Measurements from ENCODE around the gene POFUT2.

The POFUT2 gene

GRCh38 chr21:45254460-45254930 is 33.2 kb downstream of the POFUT2 start:
- Histone ChIP-seq H3K18ac (ENCODE audit: low read length) (no peak overlapping the region), H3K27me3 (ENCODE audit: insufficient read depth, low read length, poor library complexity) (no peaks in the 10 kb centered on the region), H3K27ac (ENCODE audit: low read depth, low read length) (no peak overlapping the region), H3K23ac (ENCODE audit: low read length) (no peak overlapping the region), H3K9ac (ENCODE audit: low read length) (no peak overlapping the region), H3K79me2 (ENCODE audit: control insufficient read depth, insufficient read depth, low read length) (no peaks in the 10 kb centered on the region), H3K79me1 (ENCODE audit: low read length) (no peaks in the 10 kb centered on the region), H2BK15ac (replicated peaks; ENCODE audit: low read depth) (no peak overlapping the region), H2BK120ac (ENCODE audit: low read depth, low read length) (no peak overlapping the region), H2AK5ac (ENCODE audit: low read length) (no peak overlapping the region), H3K36me3 (ENCODE audit: control insufficient read depth, insufficient read depth, low read length) (no peaks in the 10 kb centered on the region), H3K4ac (ENCODE audit: low read depth, low read length) (no peak overlapping the region), H2BK5ac (ENCODE audit: low read length) (no peak overlapping the region), H4K8ac (ENCODE audit: low read depth, low read length) (no peak overlapping the region), H4K5ac (ENCODE audit: low read length) (no peak overlapping the region), H3K4me3 (ENCODE audit: low read length) (no peak overlapping the region), H3K4me1 (ENCODE audit: control insufficient read depth, low read depth, low read length) (no peaks in the 10 kb centered on the region), H3K4me2 (ENCODE audit: low read length) (no peak overlapping the region), H3K56ac (ENCODE audit: low read length) (no peak overlapping the region)
- no peak for DNase-seq
- WGBS (ENCODE audit: extremely low coverage, insufficient coverage, low lambda C conversion rate), result no CpG with 5 or more reads among the region's 17 CpGs

- H3K4me3 ChIP-seq (ENCODE audit: low read length), result no peak overlapping the region
- H3K4ac ChIP-seq (ENCODE audit: low read depth, low read length), result no peak overlapping the region
- H3K23ac ChIP-seq (ENCODE audit: low read length), result no peak overlapping the region
- H3K18ac ChIP-seq (ENCODE audit: low read length), result no peak overlapping the region
- no peak overlapping the region for H2BK15ac ChIP-seq (replicated peaks; ENCODE audit: low read depth)
- no peak overlapping the region for H3K4me2 ChIP-seq (ENCODE audit: low read length)
- no peaks in the 10 kb centered on the region for H3K27me3 ChIP-seq (ENCODE audit: insufficient read depth, low read length, poor library complexity)
- H3K79me1 ChIP-seq (ENCODE audit: low read length), result no peaks in the 10 kb centered on the region
- H3K27ac ChIP-seq (ENCODE audit: low read depth, low read length), result no peak overlapping the region
- H2BK5ac ChIP-seq (ENCODE audit: low read length), result no peak overlapping the region
- no CpG with 5 or more reads among the region's 28 CpGs for WGBS (ENCODE audit: extremely low coverage, insufficient coverage, low lambda C conversion rate)
- no peak overlapping the region for H4K5ac ChIP-seq (ENCODE audit: low read length)
- H3K9ac ChIP-seq (ENCODE audit: low read length), result no peak overlapping the region
- H3K79me2 ChIP-seq (ENCODE audit: control insufficient read depth, insufficient read depth, low read length), result no peaks in the 10 kb centered on the region
- no peaks in the 10 kb centered on the region for H3K36me3 ChIP-seq (ENCODE audit: control insufficient read depth, insufficient read depth, low read length)
- no peak for DNase-seq
- H2BK120ac ChIP-seq (ENCODE audit: low read depth, low read length), result no peak overlapping the region
- H3K56ac ChIP-seq (ENCODE audit: low read length), result no peak overlapping the region
- H3K4me1 ChIP-seq (ENCODE audit: control insufficient read depth, low read depth, low read length), result no peaks in the 10 kb centered on the region
- no peak overlapping the region for H4K8ac ChIP-seq (ENCODE audit: low read depth, low read length)
- H2AK5ac ChIP-seq (ENCODE audit: low read length), result no peak overlapping the region
Measured at GRCh38 chr21:45253633-45254459, 33.8 kb downstream of the POFUT2 start.

GRCh38 chr21:45253180-45253579 is 34.5 kb downstream of the POFUT2 start:
- no peak overlapping the region for H3K9ac ChIP-seq (ENCODE audit: low read length)
- H3K4me3 ChIP-seq (ENCODE audit: low read length), result no peak overlapping the region
- no peak overlapping the region for H2AK5ac ChIP-seq (ENCODE audit: low read length)
- no peak overlapping the region for H3K23ac ChIP-seq (ENCODE audit: low read length)
- H2BK5ac ChIP-seq (ENCODE audit: low read length), result no peak overlapping the region
- no peak overlapping the region for H3K56ac ChIP-seq (ENCODE audit: low read length)
- no peaks in the 10 kb centered on the region for H3K27me3 ChIP-seq (ENCODE audit: insufficient read depth, low read length, poor library complexity)
- no peaks in the 10 kb centered on the region for H3K79me2 ChIP-seq (ENCODE audit: control insufficient read depth, insufficient read depth, low read length)
- no peak overlapping the region for H3K18ac ChIP-seq (ENCODE audit: low read length)
- no CpG with 5 or more reads among the region's 8 CpGs for WGBS (ENCODE audit: extremely low coverage, insufficient coverage, low lambda C conversion rate)
- no peak overlapping the region for H4K8ac ChIP-seq (ENCODE audit: low read depth, low read length)
- H3K27ac ChIP-seq (ENCODE audit: low read depth, low read length), result no peak overlapping the region
- DNase-seq, result peak; percentile 25
- no peak overlapping the region for H2BK120ac ChIP-seq (ENCODE audit: low read depth, low read length)
- no peaks in the 10 kb centered on the region for H3K79me1 ChIP-seq (ENCODE audit: low read length)
- H3K36me3 ChIP-seq (ENCODE audit: control insufficient read depth, insufficient read depth, low read length), result no peaks in the 10 kb centered on the region
- peaks cover 1% of the 10 kb centered on the region for H3K4me1 ChIP-seq (ENCODE audit: control insufficient read depth, low read depth, low read length)
- no peak overlapping the region for H3K4ac ChIP-seq (ENCODE audit: low read depth, low read length)
- H3K4me2 ChIP-seq (ENCODE audit: low read length), result no peak overlapping the region
- H4K5ac ChIP-seq (ENCODE audit: low read length), result no peak overlapping the region
- no peak overlapping the region for H2BK15ac ChIP-seq (replicated peaks; ENCODE audit: low read depth)

- no CpG with 5 or more reads among the region's 13 CpGs for WGBS (ENCODE audit: extremely low coverage, insufficient coverage, low lambda C conversion rate)
- no peak overlapping the region for H4K8ac ChIP-seq (ENCODE audit: low read depth, low read length)
- H3K27ac ChIP-seq (ENCODE audit: low read depth, low read length), result no peak overlapping the region
- no peak overlapping the region for H3K4me3 ChIP-seq (ENCODE audit: low read length)
- H3K23ac ChIP-seq (ENCODE audit: low read length), result no peak overlapping the region
- H2BK5ac ChIP-seq (ENCODE audit: low read length), result no peak overlapping the region
- DNase-seq, result no peak
- no peak overlapping the region for H2BK15ac ChIP-seq (replicated peaks; ENCODE audit: low read depth)
- no peak overlapping the region for H3K56ac ChIP-seq (ENCODE audit: low read length)
- H4K5ac ChIP-seq (ENCODE audit: low read length), result no peak overlapping the region
- H3K36me3 ChIP-seq (ENCODE audit: control insufficient read depth, insufficient read depth, low read length), result no peaks in the 10 kb centered on the region
- H3K79me1 ChIP-seq (ENCODE audit: low read length), result no peaks in the 10 kb centered on the region
- no peak overlapping the region for H3K4me2 ChIP-seq (ENCODE audit: low read length)
- no peaks in the 10 kb centered on the region for H3K27me3 ChIP-seq (ENCODE audit: insufficient read depth, low read length, poor library complexity)
- H3K79me2 ChIP-seq (ENCODE audit: control insufficient read depth, insufficient read depth, low read length), result no peaks in the 10 kb centered on the region
- H2BK120ac ChIP-seq (ENCODE audit: low read depth, low read length), result no peak overlapping the region
- H3K18ac ChIP-seq (ENCODE audit: low read length), result no peak overlapping the region
- H3K4me1 ChIP-seq (ENCODE audit: control insufficient read depth, low read depth, low read length), result peaks cover 1% of the 10 kb centered on the region
- H2AK5ac ChIP-seq (ENCODE audit: low read length), result no peak overlapping the region
- H3K4ac ChIP-seq (ENCODE audit: low read depth, low read length), result no peak overlapping the region
- H3K9ac ChIP-seq (ENCODE audit: low read length), result no peak overlapping the region
Measured at GRCh38 chr21:45252448-45252925, 35.2 kb downstream of the POFUT2 start.

GRCh38 chr21:45251635-45252447 is 35.9 kb downstream of the POFUT2 start:
- Histone ChIP-seq H4K8ac (ENCODE audit: low read depth, low read length) (no peak overlapping the region), H3K18ac (ENCODE audit: low read length) (no peak overlapping the region), H2AK5ac (ENCODE audit: low read length) (no peak overlapping the region), H3K4me1 (ENCODE audit: control insufficient read depth, low read depth, low read length) (peaks cover 1% of the 10 kb centered on the region), H3K56ac (ENCODE audit: low read length) (no peak overlapping the region), H3K4me2 (ENCODE audit: low read length) (no peak overlapping the region), H3K23ac (ENCODE audit: low read length) (no peak overlapping the region), H3K79me2 (ENCODE audit: control insufficient read depth, insufficient read depth, low read length) (no peaks in the 10 kb centered on the region), H3K9ac (ENCODE audit: low read length) (no peak overlapping the region), H2BK15ac (replicated peaks; ENCODE audit: low read depth) (no peak overlapping the region), H2BK5ac (ENCODE audit: low read length) (no peak overlapping the region), H3K27ac (ENCODE audit: low read depth, low read length) (no peak overlapping the region), H3K4ac (ENCODE audit: low read depth, low read length) (no peak overlapping the region), H3K4me3 (ENCODE audit: low read length) (no peak overlapping the region), H3K36me3 (ENCODE audit: control insufficient read depth, insufficient read depth, low read length) (no peaks in the 10 kb centered on the region), H3K79me1 (ENCODE audit: low read length) (no peaks in the 10 kb centered on the region), H3K27me3 (ENCODE audit: insufficient read depth, low read length, poor library complexity) (no peaks in the 10 kb centered on the region), H2BK120ac (ENCODE audit: low read depth, low read length) (no peak overlapping the region), H4K5ac (ENCODE audit: low read length) (no peak overlapping the region)
- no peak for DNase-seq
- no CpG with 5 or more reads among the region's 28 CpGs for WGBS (ENCODE audit: extremely low coverage, insufficient coverage, low lambda C conversion rate)

Data from mesendoderm (in vitro differentiated cells).